Cerebellar cortex (tissue), 1 donor: ENCODE measurements around the gene PTCRA.

Experiments
- DNase-seq: peaks from one replicate; pipeline ENCODE4 v3.0.0-alpha.2; 2015; ENCODE audit warnings: low spot score

Gene PTCRA

DNA sequence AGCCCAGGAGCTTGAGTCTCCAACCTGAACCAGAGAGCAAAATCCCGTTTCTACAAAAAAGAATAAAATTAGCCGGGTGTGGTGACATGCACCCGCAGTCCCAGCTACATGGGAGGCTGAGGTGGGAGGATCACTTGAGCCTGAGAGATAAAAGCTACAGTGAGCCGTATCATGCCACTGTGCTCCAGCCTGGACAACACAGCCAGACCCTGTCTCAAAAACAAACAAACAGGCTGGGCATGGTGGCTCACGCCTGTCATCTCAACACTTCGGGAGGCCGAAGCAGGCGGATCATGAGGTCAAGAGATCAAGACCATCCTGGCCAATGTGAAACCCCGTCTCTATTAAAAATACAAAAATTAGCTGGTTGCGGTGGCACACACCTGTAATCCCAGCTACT is 11.4 kb upstream of the PTCRA start:
- no peak for DNase-seq

DNA sequence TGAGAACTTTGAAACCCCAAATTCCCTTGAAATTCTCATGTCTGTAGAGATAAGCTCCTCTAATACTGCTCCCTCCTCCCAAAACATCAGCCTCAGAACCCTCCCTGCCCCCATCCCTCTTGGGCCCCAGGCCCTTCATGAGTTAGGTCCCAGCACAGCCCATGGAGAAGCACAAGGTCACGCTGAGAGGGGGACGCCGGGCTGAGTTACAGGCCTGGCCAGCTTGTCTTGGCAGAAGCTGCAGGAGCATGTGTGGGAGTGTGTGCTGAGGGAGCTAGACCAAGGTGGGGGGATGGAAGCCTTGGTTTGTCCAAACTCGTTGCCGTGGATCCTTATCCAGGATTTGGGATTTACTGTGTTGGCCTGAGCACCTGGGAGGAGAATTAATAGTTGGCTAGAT is 8.5 kb upstream of the PTCRA start:
- DNase-seq, result no peak

GRCh38 chr6:42909835-42910234 is 6.0 kb upstream of the PTCRA start:
- no peak for DNase-seq

GRCh38 chr6:42911171-42912021 is 4.5 kb upstream of the PTCRA start:
- DNase-seq, result no peak

DNA sequence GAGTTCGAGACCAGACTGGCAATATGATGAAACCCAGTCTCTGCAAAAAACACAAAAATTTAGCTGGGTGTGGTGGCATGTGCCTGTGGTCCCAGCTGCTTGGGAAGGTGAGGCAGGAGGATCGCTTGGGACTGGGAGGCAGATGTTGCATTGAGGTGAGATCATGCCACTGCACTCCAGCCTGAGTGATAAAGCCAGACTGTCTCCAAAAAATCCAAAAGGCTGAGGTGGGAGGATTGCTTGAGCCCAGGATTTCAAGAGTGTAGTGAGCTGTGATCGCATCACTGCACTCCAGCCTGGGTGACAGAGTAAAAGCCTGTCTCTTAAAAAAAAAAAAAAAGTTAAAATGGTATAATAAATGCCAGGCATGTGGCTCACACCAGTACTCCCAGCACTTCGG is 1.3 kb upstream of the PTCRA start:
- DNase-seq, result no peak

DNA sequence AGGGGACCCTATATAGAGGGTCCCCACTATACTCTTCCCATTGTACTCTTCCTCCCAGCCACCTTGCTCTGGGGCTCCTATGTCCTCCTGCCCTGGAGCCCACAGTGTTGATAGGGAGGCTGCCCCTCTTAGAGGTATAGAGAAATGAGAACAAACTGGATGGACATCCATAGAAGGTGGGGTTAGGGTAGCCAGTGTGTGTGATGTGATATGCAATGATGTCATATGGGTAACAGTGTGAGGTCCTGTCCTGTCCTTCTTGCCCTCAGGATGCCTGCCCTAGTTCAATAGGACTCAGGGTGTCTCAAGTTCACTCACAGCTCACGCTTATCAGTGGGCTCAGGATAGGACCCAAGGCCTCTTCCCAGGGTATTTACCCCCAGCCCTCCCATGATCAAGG is 435 bp downstream of the PTCRA start:
- DNase-seq, result no peak

DNA sequence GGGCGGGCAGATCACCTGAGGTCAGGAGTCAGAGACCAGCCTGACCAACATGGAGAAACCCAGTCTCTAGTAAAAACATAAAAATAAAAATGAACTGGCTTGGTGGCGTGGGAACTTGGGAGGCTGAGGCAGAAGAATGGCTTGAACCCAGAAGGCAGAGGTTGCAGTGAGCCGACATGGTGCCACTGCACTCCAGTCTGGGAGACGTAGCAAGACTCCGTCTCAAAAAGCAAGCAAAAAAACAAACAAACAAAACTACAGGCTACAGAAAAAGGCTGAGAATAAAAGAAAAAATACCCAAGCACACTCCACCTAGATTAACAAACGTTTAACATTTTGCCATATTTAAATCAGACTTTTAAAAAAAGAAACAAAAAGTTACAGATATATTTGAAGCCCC is 5.9 kb downstream of the PTCRA start:
- no peak for DNase-seq

- no peak for DNase-seq
Observed at GRCh38 chr6:42923666-42924065, 7.8 kb downstream of the PTCRA start.

- no peak for DNase-seq
Observed at GRCh38 chr6:42925248-42925857, 9.5 kb downstream of the PTCRA start.

DNA sequence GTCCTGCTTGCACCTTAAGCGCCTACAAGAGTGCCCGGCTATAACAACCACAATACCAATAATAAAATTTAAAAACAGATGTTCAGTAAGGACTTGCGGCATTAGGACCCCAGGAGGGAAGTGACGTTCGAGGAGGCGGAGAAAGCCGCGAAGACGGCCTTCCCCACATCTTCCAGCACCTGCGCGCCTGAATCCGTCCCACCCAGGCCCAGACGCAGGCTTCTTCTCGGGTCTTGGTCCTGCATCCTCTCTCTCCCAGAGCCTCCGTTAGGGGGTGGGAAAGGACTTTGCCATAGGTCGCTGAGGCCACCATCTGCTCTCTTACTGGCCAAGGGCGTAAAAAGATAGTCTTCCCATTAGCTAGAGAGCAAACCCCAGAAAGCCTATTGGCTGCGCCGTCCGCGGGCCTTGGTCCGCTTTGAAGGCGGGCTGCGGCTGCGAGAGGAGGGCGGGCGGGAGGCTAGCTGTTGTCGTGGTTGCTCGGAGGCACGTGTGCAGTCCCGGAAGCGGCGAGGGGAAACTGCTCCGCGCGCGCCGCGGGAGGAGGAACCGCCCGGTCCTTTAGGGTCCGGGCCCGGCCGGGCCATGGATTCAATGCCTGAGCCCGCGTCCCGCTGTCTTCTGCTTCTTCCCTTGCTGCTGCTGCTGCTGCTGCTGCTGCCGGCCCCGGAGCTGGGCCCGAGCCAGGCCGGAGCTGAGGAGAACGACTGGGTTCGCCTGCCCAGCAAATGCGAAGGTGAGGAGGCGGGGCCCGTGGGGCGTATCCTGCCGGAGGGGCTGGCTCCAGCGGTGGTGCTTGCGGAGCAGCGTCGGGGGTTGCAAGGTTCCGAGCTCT is 13.3 kb downstream of the PTCRA start, which contains the start of gene CNPY3:
Gene CNPY3 (plus strand): TSS at position 495 of the 835 bp plus-strand sequence. CDS start 91 bp downstream, at position 586.
- DNase-seq, result peak; percentile 100

GRCh38 chr6:42929821-42930360 is 14.0 kb downstream of the PTCRA start:
- peak; percentile 7 for DNase-seq

- no peak for DNase-seq
Observed at GRCh38 chr6:42932412-42932811, 16.6 kb downstream of the PTCRA start.

GRCh38 chr6:42933205-42933604 is 17.4 kb downstream of the PTCRA start:
- no peak for DNase-seq

DNA sequence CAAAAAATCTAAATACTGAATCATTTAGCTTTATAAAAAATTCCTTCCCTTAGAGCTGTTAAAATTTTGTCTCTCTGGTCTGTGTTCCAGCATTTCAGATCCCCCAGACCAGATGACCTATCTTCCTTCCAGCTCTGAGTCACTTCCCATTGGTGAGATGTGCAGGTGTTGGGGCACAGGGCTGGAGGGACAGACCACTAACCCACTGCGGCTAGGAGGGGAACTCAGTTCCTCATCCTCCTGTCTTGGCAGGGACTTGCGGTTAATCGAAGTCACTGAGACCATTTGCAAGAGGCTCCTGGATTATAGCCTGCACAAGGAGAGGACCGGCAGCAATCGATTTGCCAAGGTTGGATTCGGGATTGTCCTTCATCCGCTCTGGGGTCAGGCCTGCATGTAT is 19.5 kb downstream of the PTCRA start:
- DNase-seq, result no peak

DNA sequence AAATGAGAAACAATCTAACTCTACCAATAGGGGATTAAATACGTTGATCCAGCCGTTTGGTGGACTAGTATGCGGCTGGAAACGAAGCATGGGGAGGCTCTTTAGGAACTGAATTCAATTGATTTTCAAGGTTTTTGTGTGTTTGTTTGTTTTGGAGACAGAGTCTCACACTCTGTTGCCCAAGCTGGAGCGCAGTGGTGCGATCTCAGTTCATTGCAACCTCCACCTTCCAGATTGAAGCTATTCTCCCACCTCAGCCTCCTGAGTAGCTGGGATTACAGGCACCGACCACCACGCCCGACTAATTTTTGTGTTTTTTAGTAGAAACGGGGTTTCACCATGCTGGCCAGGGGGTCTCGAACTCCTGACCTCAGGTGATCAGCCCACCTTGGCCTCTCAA is 20.5 kb downstream of the PTCRA start:
- DNase-seq, result no peak

- DNase-seq, result no peak
Observed at GRCh38 chr6:42937548-42938427, 21.9 kb downstream of the PTCRA start.

DNA sequence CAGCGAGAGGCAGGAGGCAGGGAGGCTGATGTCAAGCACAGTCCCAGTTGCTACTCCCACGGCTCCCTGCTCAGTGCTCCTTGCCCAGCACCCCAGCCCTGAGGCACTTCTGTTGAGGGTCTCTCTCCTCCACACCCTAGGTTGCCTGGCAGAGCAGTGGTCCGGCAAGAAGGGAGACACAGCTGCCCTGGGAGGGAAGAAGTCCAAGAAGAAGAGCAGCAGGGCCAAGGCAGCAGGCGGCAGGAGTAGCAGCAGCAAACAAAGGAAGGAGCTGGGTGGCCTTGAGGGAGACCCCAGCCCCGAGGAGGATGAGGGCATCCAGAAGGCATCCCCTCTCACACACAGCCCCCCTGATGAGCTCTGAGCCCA is 22.6 kb downstream of the PTCRA start:
- DNase-seq, result no peak

DNA sequence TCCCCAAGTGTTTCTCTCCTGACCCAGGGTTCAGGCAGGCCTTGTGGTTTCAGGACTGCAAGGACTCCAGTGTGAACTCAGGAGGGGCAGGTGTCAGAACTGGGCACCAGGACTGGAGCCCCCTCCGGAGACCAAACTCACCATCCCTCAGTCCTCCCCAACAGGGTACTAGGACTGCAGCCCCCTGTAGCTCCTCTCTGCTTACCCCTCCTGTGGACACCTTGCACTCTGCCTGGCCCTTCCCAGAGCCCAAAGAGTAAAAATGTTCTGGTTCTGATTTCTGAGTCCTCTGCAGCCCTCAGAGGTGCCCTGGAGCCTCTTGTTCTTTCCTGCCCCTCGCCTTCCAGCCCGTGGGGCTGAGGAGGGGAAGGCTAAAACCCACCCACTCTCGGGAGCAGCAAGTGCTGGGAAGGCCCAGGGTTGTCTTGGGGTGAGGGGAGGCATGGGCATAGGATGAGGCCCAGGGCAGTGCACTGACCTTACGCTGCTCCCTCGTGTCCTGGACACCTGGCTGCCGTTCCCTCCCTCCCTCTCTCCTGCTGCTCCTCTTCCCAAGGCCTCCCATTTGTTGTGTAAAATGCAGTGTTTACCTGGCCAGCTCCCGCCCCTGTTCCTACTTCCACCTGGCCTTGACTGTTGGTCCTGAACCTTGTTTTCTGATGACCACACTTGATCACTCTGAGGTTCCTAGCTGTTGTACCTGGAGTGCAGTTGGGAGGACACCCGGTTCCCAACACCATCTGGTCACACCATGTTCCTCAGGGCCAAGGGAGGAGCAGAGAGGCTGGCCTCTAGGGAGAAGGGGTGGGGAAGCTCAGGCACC is 23.3 kb downstream of the PTCRA start:
- no peak for DNase-seq

DNA sequence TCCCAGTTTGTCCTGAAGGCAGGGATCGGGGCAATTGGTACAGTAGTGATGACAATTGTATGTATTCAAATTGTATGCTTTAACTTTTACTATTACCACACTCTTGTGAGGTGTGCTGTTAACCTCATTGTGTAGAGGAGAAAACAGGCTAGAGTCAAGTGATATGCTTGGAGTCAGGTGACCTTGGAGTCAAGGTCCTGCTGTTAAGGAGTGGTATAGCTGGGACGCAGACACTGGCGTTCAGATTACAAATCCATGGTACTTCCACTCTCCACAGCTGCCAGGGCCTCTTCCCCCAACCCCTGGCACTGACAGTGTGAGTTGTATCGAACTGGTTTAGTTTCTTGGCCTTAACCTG is 23.9 kb downstream of the PTCRA start:
- no peak for DNase-seq

- DNase-seq, result no peak
Observed at GRCh38 chr6:42940493-42941045, 24.7 kb downstream of the PTCRA start.
